Left ventricle myocardium inferior (tissue), 1 donor: ENCODE data around the gene CGB8. TPM values are rescaled to one million over a fixed set of nuclear protein-coding genes. Genes with fewer than 3 reads are reported as not detected.
"Not testable (repeated sequence)": the region's sequence is repeated elsewhere in the genome, so short reads cannot be mapped to it uniquely, and the experiment has no call there.

Experiments used
- DNase-seq: peaks from one replicate; pipeline ENCODE4 v3.0.0-alpha.2; 2020
- H3K27ac ChIP-seq: fragments of 200-600 bp; replicated peaks from 2 replicates; pipeline ENCODE4 v1.8.0; 2021
- H3K27me3 ChIP-seq: fragments of 200-600 bp; 2 replicates; pipeline ENCODE4 v1.8.0; 2021; ENCODE audit warnings: low read depth
- H3K36me3 ChIP-seq: fragments of 200-600 bp; 2 replicates; pipeline ENCODE4 v1.8.0; 2021
- H3K4me1 ChIP-seq: fragments of 200-600 bp; 2 replicates; pipeline ENCODE4 v1.8.0; 2021
- H3K4me3 ChIP-seq: fragments of 200-600 bp; 2 replicates; pipeline ENCODE4 v1.8.0; 2021; ENCODE audit warnings: mild to moderate bottlenecking, moderate library complexity
- H3K9me3 ChIP-seq: fragments of 200-600 bp; replicated peaks from 2 replicates; pipeline ENCODE4 v1.8.0; 2021
- intact Hi-C: fragments of 100-400 bp; cut with micrococcal nuclease; formaldehyde crosslinking; loops from one replicate; pipeline ENCODE4 v1.11.0; 2022
- total RNA-seq: library from RNA; stranded (reverse); fragmentation: NEBNext Ultra II Directional; extraction: Animal tissue kit (Norgen Biotek cat#: 25700); gene quantifications from one replicate; pipeline ENCODE4 v1.2.1, GENCODE V29; 2021
- TF ChIP-seq, protein P1 (sequence below): fragments of 200-600 bp; IDR thresholded peaks from 2 replicates; pipeline ENCODE4 v1.8.0; 2021; ENCODE audit warnings: antibody characterized with exemption, mild to moderate bottlenecking, borderline replicate concordance
- donor health status: DM: no; HTN: yes; CAD: no; lungs with severe emphysema.

Gene CGB8
- total RNA-seq, 1 donor from 2014 or later = not detected

DNA sequence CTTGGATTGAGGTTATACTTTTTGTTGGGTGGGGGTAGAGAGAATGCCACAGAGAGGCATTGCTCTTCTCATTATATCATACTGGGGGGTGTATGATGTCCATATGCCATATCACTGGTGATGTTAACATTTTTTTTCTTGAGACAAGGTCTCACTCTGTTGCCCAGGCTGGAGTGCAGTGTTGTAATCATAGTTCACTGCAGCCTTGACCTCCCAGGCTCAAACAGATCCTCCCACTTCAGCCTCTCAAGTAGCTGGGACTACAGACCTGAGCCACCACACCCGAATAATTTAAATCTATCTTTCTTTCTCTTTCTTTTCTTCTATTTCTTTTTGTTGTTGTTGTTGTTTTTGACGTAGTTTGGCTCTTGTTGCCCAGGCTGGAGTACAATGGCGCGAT lies 31.5 kb upstream of the CGB8 start:
- DNase-seq = no peak
- intact Hi-C loops = no loop called here
- H3K27me3 ChIP-seq = no peaks in the 10 kb centered on the region
- H3K36me3 ChIP-seq = no peaks in the 10 kb centered on the region
- H3K9me3 ChIP-seq = no peaks in the 10 kb centered on the region
- no peak overlapping the region for H3K4me3 ChIP-seq
- peaks cover 8% of the 10 kb centered on the region for H3K4me1 ChIP-seq
- TF ChIP-seq, protein P1, sequence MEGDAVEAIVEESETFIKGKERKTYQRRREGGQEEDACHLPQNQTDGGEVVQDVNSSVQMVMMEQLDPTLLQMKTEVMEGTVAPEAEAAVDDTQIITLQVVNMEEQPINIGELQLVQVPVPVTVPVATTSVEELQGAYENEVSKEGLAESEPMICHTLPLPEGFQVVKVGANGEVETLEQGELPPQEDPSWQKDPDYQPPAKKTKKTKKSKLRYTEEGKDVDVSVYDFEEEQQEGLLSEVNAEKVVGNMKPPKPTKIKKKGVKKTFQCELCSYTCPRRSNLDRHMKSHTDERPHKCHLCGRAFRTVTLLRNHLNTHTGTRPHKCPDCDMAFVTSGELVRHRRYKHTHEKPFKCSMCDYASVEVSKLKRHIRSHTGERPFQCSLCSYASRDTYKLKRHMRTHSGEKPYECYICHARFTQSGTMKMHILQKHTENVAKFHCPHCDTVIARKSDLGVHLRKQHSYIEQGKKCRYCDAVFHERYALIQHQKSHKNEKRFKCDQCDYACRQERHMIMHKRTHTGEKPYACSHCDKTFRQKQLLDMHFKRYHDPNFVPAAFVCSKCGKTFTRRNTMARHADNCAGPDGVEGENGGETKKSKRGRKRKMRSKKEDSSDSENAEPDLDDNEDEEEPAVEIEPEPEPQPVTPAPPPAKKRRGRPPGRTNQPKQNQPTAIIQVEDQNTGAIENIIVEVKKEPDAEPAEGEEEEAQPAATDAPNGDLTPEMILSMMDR = no peak
- no peak overlapping the region for H3K27ac ChIP-seq

- H3K27ac ChIP-seq, H3K9me3 ChIP-seq, H3K36me3 ChIP-seq, intact Hi-C loops, H3K4me3 ChIP-seq, H3K4me1 ChIP-seq: not testable (repeated sequence)
- TF ChIP-seq, protein P1 = peak; percentile 79
- peaks cover 47% of the 10 kb centered on the region for H3K27me3 ChIP-seq
- DNase-seq = peak; percentile 70
Measured at GRCh38 chr19:49074869-49075268, 26.0 kb upstream of the CGB8 start.

GRCh38 chr19:49073514-49074378 lies 24.8 kb upstream of the CGB8 start:
- Histone ChIP-seq H3K27me3 (peaks cover 59% of the 10 kb centered on the region), H3K4me1 (peaks cover 6% of the 10 kb centered on the region), H3K36me3 (no peaks in the 10 kb centered on the region), H3K27ac (no peak overlapping the region), H3K4me3 (no peak overlapping the region), H3K9me3 (no peaks in the 10 kb centered on the region)
- no peak for DNase-seq
- intact Hi-C loops = no loop called here
- TF ChIP-seq, protein P1 = peak; percentile 19

GRCh38 chr19:49071860-49072547 lies 23.1 kb upstream of the CGB8 start:
- no peak overlapping the region for H3K27ac ChIP-seq
- TF ChIP-seq, protein P1 = no peak

GRCh38 chr19:49070416-49070815 lies 21.5 kb upstream of the CGB8 start:
- intact Hi-C loops = no loop called here
- TF ChIP-seq, protein P1 = no peak
- Histone ChIP-seq H3K4me1 (peaks cover 13% of the 10 kb centered on the region), H3K9me3 (no peaks in the 10 kb centered on the region), H3K27me3 (peaks cover 88% of the 10 kb centered on the region), H3K27ac (no peak overlapping the region), H3K4me3 (no peak overlapping the region), H3K36me3 (no peaks in the 10 kb centered on the region)
- DNase-seq = no peak

More at GRCh38 chr19:49071860-49072547, 23.1 kb upstream of the CGB8 start:
- intact Hi-C loops = no loop called here
- H3K4me1 ChIP-seq = peaks cover 6% of the 10 kb centered on the region
- H3K36me3 ChIP-seq = no peaks in the 10 kb centered on the region
- no peak for DNase-seq
- no peaks in the 10 kb centered on the region for H3K9me3 ChIP-seq
- H3K27me3 ChIP-seq = peaks cover 75% of the 10 kb centered on the region
- H3K4me3 ChIP-seq = peak overlapping the region; percentile 43
